ENCODE measurements around the gene TPRKB. TPM values are rescaled to one million over a fixed set of nuclear protein-coding genes. Genes with fewer than 3 reads are reported as not detected.
"Not testable (repeated sequence)": the region's sequence is repeated elsewhere in the genome, so short reads cannot be mapped to it uniquely, and the experiment has no call there.

TPRKB gene
- 33.3 TPM for total RNA-seq (ENCODE audit: unreplicated experiment)
- long read RNA-seq, transcript TPRKB-201 (5 exons, 748 nt), result major isoform, 7 of 27 reads
- long read RNA-seq, partial matches to known transcripts, result 9 of 27 reads
- long read RNA-seq, other reads (novel, unspliced or antisense), result 7 of 27 reads

DNA sequence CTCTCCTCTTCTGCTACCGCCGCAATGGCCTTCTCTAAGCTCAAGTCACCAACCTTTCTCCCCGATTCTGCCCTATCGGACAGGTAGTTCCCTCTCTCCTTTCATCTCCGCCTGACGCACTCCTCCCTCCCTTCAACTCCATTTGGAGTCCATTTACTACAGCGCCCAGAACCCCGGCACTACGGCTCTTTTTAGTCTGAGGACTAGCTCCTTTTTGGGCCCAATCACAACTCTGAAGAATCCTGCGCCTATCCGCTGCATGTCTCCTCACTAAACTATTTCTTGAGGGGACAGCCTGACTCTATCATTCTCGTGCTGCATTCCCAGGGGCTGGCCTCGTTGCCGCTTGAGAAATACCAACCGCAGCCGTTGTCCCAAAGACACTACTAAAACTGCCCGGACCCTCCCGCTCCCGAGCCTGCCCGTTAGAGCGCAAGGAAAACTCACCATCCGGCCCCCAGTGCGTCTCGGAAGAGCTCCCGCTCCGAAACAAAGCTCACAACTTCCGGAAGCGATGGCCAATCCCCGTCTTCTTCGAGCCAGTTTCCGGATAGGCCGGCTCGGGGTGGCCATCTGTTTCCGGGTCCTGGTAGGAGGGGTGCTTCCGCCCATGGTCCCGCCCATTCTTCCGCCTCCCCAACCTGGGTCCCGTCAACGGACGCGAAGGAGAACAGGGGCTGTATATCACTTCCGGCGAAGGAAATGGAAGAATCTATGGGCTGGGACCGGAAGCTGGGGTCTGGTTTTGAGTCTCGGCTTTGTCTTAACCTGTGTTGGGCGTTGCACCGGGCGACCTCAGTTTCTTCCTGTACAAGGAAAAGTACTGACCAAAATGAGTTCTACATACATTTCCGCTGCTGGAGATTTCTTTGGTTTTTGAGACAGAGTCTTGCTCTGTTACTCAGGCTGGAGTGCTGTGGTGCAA lies at the start of gene TPRKB:
Gene TPRKB, minus strand, starts transcription at position 491 of the 925 bp plus-strand sequence. CDS start 2,776 bp downstream, outside the sequence.
- Mint-ChIP-seq H3K27me3 (ENCODE audit: unreplicated experiment) (peaks cover 9% of the 10 kb centered on the region), H3K27ac (ENCODE audit: unreplicated experiment) (peak within 1 kb of the TSS; percentile 100), H3K36me3 (ENCODE audit: low read depth, unreplicated experiment) (peaks cover 35% of the 10 kb centered on the region), H3K9me3 (ENCODE audit: unreplicated experiment) (no peaks in the 10 kb centered on the region), H3K4me3 (ENCODE audit: unreplicated experiment) (peak within 1 kb of the TSS; percentile 99), H3K4me1 (ENCODE audit: unreplicated experiment) (peaks cover 10% of the 10 kb centered on the region)
- TF ChIP-seq CTCF (IDR thresholded peaks at IDR 0.05; ENCODE audit: unreplicated experiment), result no peak
- DNase-seq (ENCODE audit: low spot score), result peak; percentile 87

- H3K4me1 Mint-ChIP-seq (ENCODE audit: unreplicated experiment); H3K36me3 Mint-ChIP-seq (ENCODE audit: low read depth, unreplicated experiment); H3K27me3 Mint-ChIP-seq (ENCODE audit: unreplicated experiment); H3K27ac Mint-ChIP-seq (ENCODE audit: unreplicated experiment); H3K4me3 Mint-ChIP-seq (ENCODE audit: unreplicated experiment); H3K9me3 Mint-ChIP-seq (ENCODE audit: unreplicated experiment); DNase-seq (ENCODE audit: low spot score): not testable (repeated sequence)
Observed at GRCh38 chr2:73783883-73784282, 46.7 kb upstream of the TPRKB start, which contains the start of gene C2orf78. TSS of gene C2orf78 (plus strand) at chr2:73784183. CDS start at chr2:73784310, 127 bp downstream.

DNA sequence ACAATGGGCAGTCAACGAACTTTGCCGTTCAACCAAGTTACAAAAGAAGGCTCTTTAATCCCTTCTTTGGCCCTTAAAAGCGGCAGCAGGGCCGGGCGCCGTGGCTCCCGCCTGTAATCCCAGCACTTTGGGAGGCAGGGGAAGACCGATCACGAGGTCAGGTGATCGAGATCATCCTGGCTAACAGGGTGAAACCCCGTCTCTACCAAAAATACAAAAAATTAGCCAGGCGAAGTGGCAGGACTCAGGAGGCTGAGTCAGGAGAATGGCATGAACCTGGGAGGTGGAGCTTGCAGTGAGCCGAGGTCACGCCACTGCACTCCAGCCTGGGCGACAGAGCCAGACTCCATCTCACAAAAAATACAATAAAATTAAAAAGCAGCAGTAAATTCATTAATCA lies 46.3 kb upstream of the TPRKB start:
- not testable (repeated sequence) for H3K27me3 Mint-ChIP-seq (ENCODE audit: unreplicated experiment); H3K36me3 Mint-ChIP-seq (ENCODE audit: low read depth, unreplicated experiment); H3K4me3 Mint-ChIP-seq (ENCODE audit: unreplicated experiment); H3K4me1 Mint-ChIP-seq (ENCODE audit: unreplicated experiment); DNase-seq (ENCODE audit: low spot score); H3K9me3 Mint-ChIP-seq (ENCODE audit: unreplicated experiment); H3K27ac Mint-ChIP-seq (ENCODE audit: unreplicated experiment)

DNA sequence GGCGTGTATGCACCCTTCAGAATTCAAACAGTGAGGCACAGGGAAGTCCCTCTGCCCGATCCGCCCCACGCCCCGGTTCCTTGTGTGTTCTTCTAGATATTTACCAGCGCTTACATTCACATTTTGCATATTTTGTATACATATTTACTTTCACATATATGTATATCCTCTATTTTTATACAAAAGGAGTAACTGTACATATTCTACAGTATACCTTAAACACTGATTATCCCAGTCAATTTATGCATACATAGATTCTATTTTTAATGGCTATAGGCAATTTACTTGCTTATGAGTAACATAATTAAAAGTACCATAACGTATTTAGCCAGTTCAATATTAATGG lies 43.1 kb upstream of the TPRKB start:
- no peaks in the 10 kb centered on the region for H3K9me3 Mint-ChIP-seq (ENCODE audit: unreplicated experiment)
- H3K4me1 Mint-ChIP-seq (ENCODE audit: unreplicated experiment), result peaks cover 4% of the 10 kb centered on the region
- no peak for TF ChIP-seq CTCF (IDR thresholded peaks at IDR 0.05; ENCODE audit: unreplicated experiment)
- H3K4me3 Mint-ChIP-seq (ENCODE audit: unreplicated experiment), result peak overlapping the region; percentile 99
- peak overlapping the region; percentile 96 for H3K27ac Mint-ChIP-seq (ENCODE audit: unreplicated experiment)
- H3K36me3 Mint-ChIP-seq (ENCODE audit: low read depth, unreplicated experiment), result peaks cover 7% of the 10 kb centered on the region
- no peak for DNase-seq (ENCODE audit: low spot score)
- peaks cover 1% of the 10 kb centered on the region for H3K27me3 Mint-ChIP-seq (ENCODE audit: unreplicated experiment)

- peak; percentile 98 for TF ChIP-seq CTCF (IDR thresholded peaks at IDR 0.05; ENCODE audit: unreplicated experiment)
- DNase-seq (ENCODE audit: low spot score), result peak; percentile 98
- Mint-ChIP-seq H3K9me3 (ENCODE audit: unreplicated experiment) (no peaks in the 10 kb centered on the region), H3K27ac (ENCODE audit: unreplicated experiment) (peak within 1 kb of the TSS; percentile 96), H3K4me3 (ENCODE audit: unreplicated experiment) (peak within 1 kb of the TSS; percentile 99), H3K4me1 (ENCODE audit: unreplicated experiment) (peaks cover 4% of the 10 kb centered on the region), H3K27me3 (ENCODE audit: unreplicated experiment) (peaks cover 1% of the 10 kb centered on the region), H3K36me3 (ENCODE audit: low read depth, unreplicated experiment) (peaks cover 9% of the 10 kb centered on the region)
Observed at GRCh38 chr2:73779467-73780236, 42.5 kb upstream of the TPRKB start, which contains the start of gene DUSP11. TSS of gene DUSP11 (minus strand) at chr2:73780103. CDS start at chr2:73779974, 129 bp downstream.

DNA sequence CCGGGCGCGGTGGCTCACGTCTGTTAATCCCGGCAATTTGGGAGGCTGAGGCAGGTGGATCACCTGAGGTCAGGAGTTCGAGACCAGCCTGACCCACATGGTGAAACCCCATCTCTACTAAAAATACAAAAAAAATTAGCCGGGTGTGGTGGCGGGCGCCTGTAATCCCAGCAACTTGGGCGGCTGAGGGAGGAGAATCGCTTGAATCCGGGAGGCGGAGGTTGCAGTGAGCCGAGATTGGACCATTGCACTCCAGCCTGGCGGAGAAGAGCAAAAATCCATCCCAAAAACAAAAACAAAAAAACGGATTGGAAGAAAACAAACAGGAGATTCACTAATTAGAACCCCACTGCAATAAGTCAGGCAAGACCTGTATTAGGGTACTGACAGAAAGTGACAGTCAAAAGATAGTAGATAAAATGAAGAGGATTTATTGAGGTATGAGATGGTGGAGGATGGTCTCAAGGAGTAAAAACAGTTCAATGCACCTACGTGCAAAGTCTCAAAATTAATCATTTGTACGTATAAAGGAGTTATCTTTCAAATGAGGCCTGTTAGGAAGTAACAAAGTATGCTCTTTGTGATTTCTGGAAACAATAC lies 41.8 kb upstream of the TPRKB start:
- peaks cover 15% of the 10 kb centered on the region for H3K36me3 Mint-ChIP-seq (ENCODE audit: low read depth, unreplicated experiment)
- H3K4me1 Mint-ChIP-seq (ENCODE audit: unreplicated experiment); H3K27me3 Mint-ChIP-seq (ENCODE audit: unreplicated experiment); H3K9me3 Mint-ChIP-seq (ENCODE audit: unreplicated experiment); DNase-seq (ENCODE audit: low spot score): not testable (repeated sequence)
- H3K27ac Mint-ChIP-seq (ENCODE audit: unreplicated experiment), result peak overlapping the region; percentile 96
- peak overlapping the region; percentile 99 for H3K4me3 Mint-ChIP-seq (ENCODE audit: unreplicated experiment)
